Choroid plexus epithelial cell (primary cell): ENCODE results near the gene WTAP.
A peak's percentile ranks its signal among the peaks of the same experiment; 100 is the strongest.
"Not testable (repeated sequence)": the region's sequence is repeated elsewhere in the genome, so short reads cannot be mapped to it uniquely, and the experiment has no call there.

Experiments used
- DNase-seq: peaks from one replicate; pipeline ENCODE4 v3.0.0-alpha.2; 2010; ENCODE audit warnings: low read depth
- H3K4me3 ChIP-seq: 2 replicates; pipeline ENCODE4 v1.5.1; 2011; ENCODE audit warnings: low read depth, mild to moderate bottlenecking, control low read depth, low read length, moderate library complexity
- TF ChIP-seq, protein P1 (sequence below): conservative IDR thresholded peaks from 2 replicates; pipeline ENCODE4 v1.5.1; 2011; ENCODE audit warnings: low read depth, mild to moderate bottlenecking, control low read depth, inconsistent platforms, low read length, moderate library complexity

Gene WTAP

DNA sequence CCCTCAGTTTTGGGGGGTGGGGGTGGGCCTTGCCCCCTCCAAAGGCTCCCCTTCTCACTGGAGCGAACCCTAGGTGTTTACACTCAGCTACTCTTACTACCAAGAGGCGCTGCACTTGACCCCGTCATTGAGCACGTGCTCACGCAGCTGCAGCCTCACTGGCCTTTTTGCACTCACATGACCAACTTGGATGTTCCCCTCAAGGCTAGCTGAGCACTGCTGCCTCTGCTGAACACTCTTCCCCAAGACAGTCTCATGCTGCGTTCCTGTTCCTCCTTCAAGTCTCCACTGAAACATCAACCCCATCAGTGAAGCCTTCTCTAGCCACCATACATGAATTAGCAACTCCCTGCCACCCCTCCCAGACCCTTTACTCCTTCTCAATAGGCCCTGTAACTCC, 38.3 kb upstream of the WTAP start:
- TF ChIP-seq, protein P1, sequence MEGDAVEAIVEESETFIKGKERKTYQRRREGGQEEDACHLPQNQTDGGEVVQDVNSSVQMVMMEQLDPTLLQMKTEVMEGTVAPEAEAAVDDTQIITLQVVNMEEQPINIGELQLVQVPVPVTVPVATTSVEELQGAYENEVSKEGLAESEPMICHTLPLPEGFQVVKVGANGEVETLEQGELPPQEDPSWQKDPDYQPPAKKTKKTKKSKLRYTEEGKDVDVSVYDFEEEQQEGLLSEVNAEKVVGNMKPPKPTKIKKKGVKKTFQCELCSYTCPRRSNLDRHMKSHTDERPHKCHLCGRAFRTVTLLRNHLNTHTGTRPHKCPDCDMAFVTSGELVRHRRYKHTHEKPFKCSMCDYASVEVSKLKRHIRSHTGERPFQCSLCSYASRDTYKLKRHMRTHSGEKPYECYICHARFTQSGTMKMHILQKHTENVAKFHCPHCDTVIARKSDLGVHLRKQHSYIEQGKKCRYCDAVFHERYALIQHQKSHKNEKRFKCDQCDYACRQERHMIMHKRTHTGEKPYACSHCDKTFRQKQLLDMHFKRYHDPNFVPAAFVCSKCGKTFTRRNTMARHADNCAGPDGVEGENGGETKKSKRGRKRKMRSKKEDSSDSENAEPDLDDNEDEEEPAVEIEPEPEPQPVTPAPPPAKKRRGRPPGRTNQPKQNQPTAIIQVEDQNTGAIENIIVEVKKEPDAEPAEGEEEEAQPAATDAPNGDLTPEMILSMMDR, result no peak
- H3K4me3 ChIP-seq, result no peak overlapping the region
- no peak for DNase-seq

DNA sequence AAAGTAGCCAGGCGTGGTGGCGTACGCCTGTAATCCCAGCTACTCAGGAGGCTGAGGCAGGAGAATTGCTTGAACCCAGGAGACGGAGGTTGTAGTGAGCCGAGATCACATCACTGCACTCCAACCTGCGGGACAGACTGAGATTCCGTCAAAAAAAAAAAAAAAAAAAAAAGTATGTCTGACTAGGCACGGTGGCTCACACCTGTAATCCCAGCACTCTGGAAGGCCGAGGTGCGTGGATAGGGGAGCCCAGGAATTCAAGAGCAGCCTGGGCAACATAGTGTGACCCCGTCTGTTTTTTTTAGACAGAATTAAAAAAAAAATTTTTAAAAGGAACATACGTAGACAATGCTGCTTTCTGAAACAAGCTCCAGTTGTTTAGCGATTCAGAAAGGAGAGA, 37.2 kb upstream of the WTAP start:
- not testable (repeated sequence) for H3K4me3 ChIP-seq

DNA sequence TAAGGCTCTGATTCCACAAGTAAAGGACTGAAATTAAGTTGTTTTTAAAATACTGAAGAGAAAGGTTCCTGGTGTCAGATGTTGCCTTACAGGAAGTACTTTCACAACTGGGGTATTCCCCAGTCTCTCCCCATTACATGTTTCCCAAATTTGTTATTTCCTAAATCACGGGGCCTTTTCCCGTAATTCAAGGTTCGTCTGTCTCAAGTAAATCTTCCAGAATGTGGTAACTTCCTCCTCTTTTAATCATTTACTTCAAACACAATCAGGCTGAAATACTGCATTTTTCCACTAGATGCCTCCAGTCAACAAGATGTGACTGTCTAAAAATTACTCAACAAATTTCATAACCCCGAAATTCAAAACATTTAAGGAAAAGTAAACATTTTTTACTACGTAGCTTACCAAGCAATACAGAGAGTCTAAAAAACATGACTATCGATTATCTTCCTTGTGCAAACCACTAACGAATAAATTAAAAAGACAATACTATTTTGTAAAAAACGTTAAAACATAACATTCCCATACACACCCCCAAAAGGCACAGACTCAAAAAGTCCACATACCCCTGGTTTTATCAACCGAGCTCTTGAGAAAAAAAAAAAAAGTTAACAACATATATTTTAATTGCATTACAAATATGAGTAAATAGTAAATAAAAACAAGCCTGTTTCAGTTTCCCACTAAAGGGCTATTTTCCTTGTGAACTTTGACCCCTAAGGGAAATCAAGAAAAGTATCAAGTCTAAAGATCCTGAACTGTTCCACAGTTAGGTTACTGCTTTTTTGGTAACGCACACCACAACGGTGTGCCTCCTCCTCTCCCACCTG, 36.0 kb upstream of the WTAP start:
- TF ChIP-seq, protein P1, result peak; percentile 65
- DNase-seq, result peak; percentile 96

More for the DNA sequence above, 37.2 kb upstream of the WTAP start:
- not testable (repeated sequence) for DNase-seq

DNA sequence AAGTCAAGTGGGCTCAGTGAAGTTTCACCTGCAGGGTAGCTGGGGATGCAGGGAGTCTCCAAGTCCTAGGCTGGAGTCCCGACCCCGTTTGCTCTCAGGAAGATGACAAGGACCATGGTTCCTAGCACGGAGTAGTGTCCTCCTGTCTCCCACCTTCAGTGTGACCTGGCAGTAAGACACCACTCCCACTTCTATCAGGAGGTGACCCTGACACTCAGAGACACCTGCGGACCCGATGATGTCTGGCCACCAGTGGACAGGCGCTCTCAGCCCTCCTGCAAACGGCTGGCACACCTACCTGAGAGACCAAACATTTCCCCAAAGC, 35.4 kb upstream of the WTAP start:
- peak overlapping the region; percentile 84 for H3K4me3 ChIP-seq
- TF ChIP-seq, protein P1, result no peak
- DNase-seq, result no peak

More for the DNA sequence above, 36.0 kb upstream of the WTAP start:
- H3K4me3 ChIP-seq, result peak overlapping the region; percentile 84

DNA sequence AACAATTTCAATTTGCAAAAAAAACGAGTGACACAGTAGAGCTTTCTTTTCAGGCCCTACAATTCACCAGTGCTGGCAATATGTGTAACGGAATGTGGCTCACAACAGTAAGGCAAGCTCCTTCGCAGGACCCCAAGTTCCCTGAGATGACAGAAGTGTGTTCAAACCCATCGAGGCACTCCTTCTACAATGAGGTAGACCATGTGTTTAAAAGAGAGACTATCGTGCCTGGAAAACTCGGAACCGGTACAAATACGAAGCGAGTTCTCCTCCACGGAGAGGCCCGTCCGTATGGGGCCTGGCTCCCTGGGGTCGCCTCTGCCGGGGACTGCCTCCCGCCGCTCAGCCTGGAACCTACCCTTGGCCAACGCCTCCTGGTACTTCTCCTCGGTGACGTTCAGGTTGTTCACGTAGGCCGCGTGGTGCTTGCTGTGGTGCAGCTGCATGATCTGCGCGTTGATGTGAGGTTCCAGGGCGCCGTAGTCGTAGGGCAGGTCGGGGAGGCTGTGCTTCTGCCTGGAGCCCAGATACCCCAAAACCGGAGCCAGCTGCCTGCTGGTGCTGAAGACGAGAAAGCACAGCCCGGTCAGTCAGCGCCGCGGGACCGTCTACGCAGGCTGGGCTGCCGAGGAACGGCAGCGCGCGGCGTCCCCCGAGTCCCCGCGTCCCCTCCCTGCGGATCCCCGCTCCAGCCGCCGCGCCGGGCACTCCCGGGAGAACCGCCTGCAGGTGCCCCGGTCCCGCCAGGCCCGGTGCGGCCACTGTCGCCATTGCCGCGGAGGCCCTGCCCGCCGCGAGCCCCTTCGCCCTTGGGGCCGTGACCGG, 34.8 kb upstream of the WTAP start:
- DNase-seq, result peak; percentile 65
- TF ChIP-seq, protein P1, result no peak
- H3K4me3 ChIP-seq, result peak overlapping the region; percentile 84

DNA sequence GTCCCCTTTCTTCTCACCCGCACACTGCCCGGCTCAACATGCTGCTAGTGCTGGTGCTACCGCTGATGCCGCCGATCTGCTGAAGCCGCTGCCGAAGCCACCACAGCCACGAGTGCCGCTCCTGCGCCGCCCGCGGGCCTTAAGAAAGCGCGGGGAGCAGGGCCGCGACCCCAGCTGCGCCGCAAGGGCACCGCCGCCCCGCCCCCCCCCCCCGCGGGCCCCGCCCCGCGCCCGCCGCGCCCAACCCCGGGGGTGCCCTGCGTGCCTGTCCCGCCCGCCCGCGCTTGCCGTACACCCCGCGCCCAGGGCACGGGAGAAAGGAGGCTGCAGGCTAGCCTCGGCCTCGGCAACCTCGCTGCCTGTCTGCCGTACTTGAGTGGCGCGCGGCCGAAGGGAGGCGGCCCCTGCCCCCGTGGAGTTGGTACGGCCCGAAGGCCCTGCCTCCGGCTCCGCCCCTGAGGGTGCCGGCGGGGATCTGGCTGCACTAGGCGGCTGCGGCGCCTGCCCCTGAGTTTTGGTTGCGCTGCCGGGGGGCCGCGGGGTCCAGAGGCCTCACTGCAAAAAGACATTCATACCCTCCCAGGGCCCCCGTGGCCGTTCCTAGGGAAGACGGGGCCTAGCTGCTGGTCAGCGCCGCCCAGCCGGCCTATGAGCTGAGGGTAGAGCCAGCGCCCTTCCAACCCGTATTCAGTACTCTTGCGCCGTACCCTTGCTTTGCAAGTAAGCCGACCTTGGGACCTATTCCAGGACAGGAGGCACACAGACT, 34.0 kb upstream of the WTAP start, which contains the start of gene SOD2:
SOD2 (minus strand) TSS at position 114 of the 766 bp plus-strand sequence; CDS start at position 40, 74 bp downstream.
- TF ChIP-seq, protein P1, result no peak
- H3K4me3 ChIP-seq, result peak within 1 kb of the TSS; percentile 84
- DNase-seq, result peak; percentile 84
